WTC11 (cell line): Measurements from ENCODE around the gene KRTAP4-6. TPM values are rescaled to one million over a fixed set of nuclear protein-coding genes. Genes with fewer than 3 reads are reported as not detected.
"Not testable (repeated sequence)": the region's sequence is repeated elsewhere in the genome, so short reads cannot be mapped to it uniquely, and the experiment has no call there.

ENCODE experiments used
- ATAC-seq: fragments of 200-7000 bp; cut with Tn5 transposase; 2 replicates; pipeline ENCODE4 v1.10.0; 2021; ENCODE audit warnings: mild to moderate bottlenecking, moderate library complexity
- CTCF ChIA-PET: fragments of 300-600 bp; sonication (Branson Sonifier 250); formaldehyde crosslinking; loops from one replicate; lab custom pipeline; 2021; ENCODE audit warnings: antibody characterized with exemption; lab: Charles Lee
- POLR2A ChIA-PET: fragments of 350-600 bp; sonication (Branson Sonifier 250); formaldehyde crosslinking; loops from one replicate; lab custom pipeline; 2021; ENCODE audit warnings: antibody characterized with exemption; lab: Charles Lee
- DNase-seq: peaks from one replicate; pipeline ENCODE4 v3.0.0; 2021; ENCODE audit warnings: low spot score
- H3K27ac Mint-ChIP-seq: 2 replicates; pipeline ENCODE4 v1.8.0; 2021; ENCODE audit warnings: mixed read lengths
- H3K27me3 Mint-ChIP-seq: 2 replicates; pipeline ENCODE4 v1.8.0; 2021; ENCODE audit warnings: low read depth, mild to moderate bottlenecking, moderate library complexity, mixed read lengths
- H3K36me3 Mint-ChIP-seq: 2 replicates; pipeline ENCODE4 v1.8.0; 2021; ENCODE audit warnings: mixed read lengths
- H3K4me1 Mint-ChIP-seq: 2 replicates; pipeline ENCODE4 v1.8.0; 2022; ENCODE audit warnings: mixed read lengths
- H3K4me3 Mint-ChIP-seq: 2 replicates; pipeline ENCODE4 v1.8.0; 2021; ENCODE audit warnings: mild to moderate bottlenecking, moderate library complexity, mixed read lengths
- H3K9me3 Mint-ChIP-seq: 2 replicates; pipeline ENCODE4 v1.8.0; 2021; ENCODE audit warnings: mixed read lengths
- ATF6 ChIP-seq: sonication (generic); formaldehyde crosslinking; IDR thresholded peaks from 2 replicates; pipeline ENCODE4 v1.8.1; 2023; ENCODE audit warnings: mild to moderate bottlenecking, missing genetic modification reagents
- ETV6 ChIP-seq: sonication (generic); formaldehyde crosslinking; IDR thresholded peaks from 2 replicates; pipeline ENCODE4 v1.8.1; 2022; ENCODE audit warnings: mild to moderate bottlenecking, missing genetic modification reagents
- FOXP1 ChIP-seq: sonication (generic); formaldehyde crosslinking; IDR thresholded peaks from 2 replicates; pipeline ENCODE4 v1.8.0; 2022; ENCODE audit warnings: missing genetic modification reagents, mild to moderate bottlenecking, moderate library complexity, borderline replicate concordance
- IRF2 ChIP-seq: sonication (generic); formaldehyde crosslinking; IDR thresholded peaks from 2 replicates; pipeline ENCODE4 v1.8.0; 2022; ENCODE audit warnings: low read depth, missing genetic modification reagents, borderline replicate concordance
- JAZF1 ChIP-seq: fragments of 250-450 bp; sonication (Bioruptor Pico); IDR thresholded peaks from 2 replicates; pipeline ENCODE4 v1.9.0; 2021; ENCODE audit warnings: moderate library complexity, mild to moderate bottlenecking, inconsistent platforms
- MYBL2 ChIP-seq: sonication (generic); formaldehyde crosslinking; IDR thresholded peaks from 2 replicates; pipeline ENCODE4 v1.8.1; 2023; ENCODE audit warnings: mild to moderate bottlenecking, moderate library complexity, missing genetic modification reagents
- NR1H2 ChIP-seq: sonication (generic); formaldehyde crosslinking; IDR thresholded peaks from 2 replicates; pipeline ENCODE4 v1.9.0; 2021; ENCODE audit warnings: mild to moderate bottlenecking, moderate library complexity, missing genetic modification reagents
- NR3C1 ChIP-seq: sonication (generic); formaldehyde crosslinking; conservative IDR thresholded peaks from 2 replicates; pipeline ENCODE4 v1.8.1; 2023; ENCODE audit warnings: low read depth, mild to moderate bottlenecking, missing genetic modification reagents
- OVOL2 ChIP-seq: fragments of 250-450 bp; sonication (Bioruptor Pico); IDR thresholded peaks from 2 replicates; pipeline ENCODE4 v1.9.0; 2021; ENCODE audit warnings: mild to moderate bottlenecking, borderline replicate concordance
- PRDM15 ChIP-seq: sonication (generic); formaldehyde crosslinking; IDR thresholded peaks from 2 replicates; pipeline ENCODE4 v1.8.0; 2022; ENCODE audit warnings: missing genetic modification reagents
- SP1 ChIP-seq: sonication (generic); formaldehyde crosslinking; conservative IDR thresholded peaks from 2 replicates; pipeline ENCODE4 v1.8.1; 2022; ENCODE audit warnings: missing genetic modification reagents
- ZNF423 ChIP-seq: fragments of 250-450 bp; sonication (Bioruptor Pico); IDR thresholded peaks from 2 replicates; pipeline ENCODE4 v2.1.2; 2022; ENCODE audit warnings: mild to moderate bottlenecking, moderate library complexity
- total RNA-seq: library from RNA; stranded (reverse); gene quantifications from 3 replicates; pipeline ENCODE4 v1.2.3, GENCODE V29; 2021

KRTAP4-6 gene
- total RNA-seq, 1 experiment from 2014 or later = not detected

GRCh38 chr17:41150026-41150425, 9.7 kb upstream of the KRTAP4-6 start (continued):
- TF ChIP-seq FOXP1 (no peak), IRF2 (no peak), PRDM15 (CRISPR knock-in tag) (no peak), SP1 (no peak), NR3C1 (CRISPR knock-in tag) (no peak)
- TF ChIP-seq, all 79 proteins: peak for 0

GRCh38 chr17:41149652-41149985, 9.3 kb upstream of the KRTAP4-6 start, which contains the start of gene KRTAP4-5:
Gene KRTAP4-5 (minus strand): TSS chr17:41149825. CDS start chr17:41149767, 58 bp downstream.
- no peak within 1 kb of the TSS for H3K4me3 Mint-ChIP-seq
- DNase-seq (no peak), ATAC-seq (no peak)
- CTCF ChIA-PET = no interaction called here
- POLR2A ChIA-PET = no interaction called here
- H3K36me3 Mint-ChIP-seq = peaks cover 3% of the 10 kb centered on the region
- TF ChIP-seq IRF2 = no peak
- no peaks in the 10 kb centered on the region for H3K27me3 Mint-ChIP-seq
- peaks cover 8% of the 10 kb centered on the region; the same call in 1 of the 2 replicates for H3K4me1 Mint-ChIP-seq
- H3K27ac Mint-ChIP-seq = no peak within 1 kb of the TSS; the same call in 1 of the 2 replicates
- H3K9me3 Mint-ChIP-seq = peaks cover 16% of the 10 kb centered on the region

GRCh38 chr17:41148971-41149651, 8.8 kb upstream of the KRTAP4-6 start:
- CTCF ChIA-PET, DNase-seq, H3K4me1 Mint-ChIP-seq, POLR2A ChIA-PET, H3K27me3 Mint-ChIP-seq, H3K27ac Mint-ChIP-seq, H3K4me3 Mint-ChIP-seq, ATAC-seq, H3K36me3 Mint-ChIP-seq: not testable (repeated sequence)
- TF ChIP-seq ZNF423 (CRISPR knock-in tag) = peak; percentile 70
- H3K9me3 Mint-ChIP-seq = peaks cover 17% of the 10 kb centered on the region

- Mint-ChIP-seq H3K4me3 (no peak overlapping the region), H3K36me3 (peaks cover 16% of the 10 kb centered on the region), H3K9me3 (peaks cover 22% of the 10 kb centered on the region), H3K27ac (no peak overlapping the region), H3K4me1 (peaks cover 8% of the 10 kb centered on the region; the same call in 1 of the 2 replicates), H3K27me3 (no peaks in the 10 kb centered on the region; the same call in 1 of the 2 replicates)
- DNase-seq (no peak), ATAC-seq (no peak)
- ChIA-PET CTCF (no interaction called here), POLR2A (no interaction called here)
- TF ChIP-seq OVOL2 (CRISPR knock-in tag) (no peak), ZNF423 (CRISPR knock-in tag) (no peak), NR1H2 (CRISPR knock-in tag) (no peak), MYBL2 (CRISPR knock-in tag) (no peak), JAZF1 (no peak), ETV6 (CRISPR knock-in tag) (no peak), ATF6 (no peak)
Observed at GRCh38 chr17:41147531-41148204, 7.3 kb upstream of the KRTAP4-6 start.
